Lower lobe of right lung (tissue), 2 donors: Measurements from ENCODE around the gene EIF4G1. TPM values are rescaled to one million over a fixed set of nuclear protein-coding genes. Genes with fewer than 3 reads are reported as not detected.
A peak's percentile ranks its signal among the peaks of the same experiment; 100 is the strongest.

Experiments used
- ATAC-seq, 2 donors: fragments of 200-7000 bp; cut with Tn5 transposase; one replicate each; pipeline ENCODE4 v1.9.1; 2020 to 2022; ENCODE audit warnings: mild to moderate bottlenecking in 2 of 2, moderate library complexity in 2 of 2
- DNase-seq: peaks from one replicate; pipeline ENCODE4 v3.0.0-alpha.2; 2020
- H3K27ac ChIP-seq: fragments of 200-600 bp; one replicate; pipeline ENCODE4 v1.8.0; 2022
- H3K27me3 ChIP-seq: fragments of 200-600 bp; one replicate; pipeline ENCODE4 v1.8.0; 2022; ENCODE audit warnings: low read depth
- H3K36me3 ChIP-seq: fragments of 200-600 bp; one replicate; pipeline ENCODE4 v1.8.0; 2022; ENCODE audit warnings: mild to moderate bottlenecking
- H3K4me1 ChIP-seq: fragments of 200-600 bp; one replicate; pipeline ENCODE4 v1.8.0; 2022
- H3K4me3 ChIP-seq: fragments of 200-600 bp; one replicate; pipeline ENCODE4 v1.8.0; 2022; ENCODE audit warnings: mild to moderate bottlenecking
- H3K9me3 ChIP-seq: fragments of 200-600 bp; one replicate; pipeline ENCODE4 v1.8.0; 2022
- CTCF ChIP-seq: fragments of 200-600 bp; IDR thresholded peaks from one replicate; pipeline ENCODE4 v1.8.0; 2022; ENCODE audit warnings: antibody characterized with exemption, mild to moderate bottlenecking
- intact Hi-C: fragments of 100-400 bp; cut with DNase I; formaldehyde crosslinking; loops from one replicate; pipeline ENCODE4 v1.11.0; 2022
- total RNA-seq: library from RNA; stranded (reverse); fragmentation: NEBNext Ultra II Directional; extraction: Animal tissue kit (Norgen Biotek cat#: 25700); gene quantifications from one replicate; pipeline ENCODE4 v1.2.1, GENCODE V29; 2021
- donor health status: DM: no; HTN: yes; CAD: no; lungs with severe emphysema.

The EIF4G1 gene
- total RNA-seq, 1 donor from 2014 or later = 271 TPM

- ATAC-seq (peak; percentile 60 to 63), DNase-seq (peak; percentile 69)
- H3K4me1 ChIP-seq = no peaks in the 10 kb centered on the region
- intact Hi-C loops = no loop called here
- no peaks in the 10 kb centered on the region for H3K27me3 ChIP-seq
- no peak overlapping the region for H3K27ac ChIP-seq
- TF ChIP-seq CTCF = peak; percentile 70
- no peak overlapping the region for H3K4me3 ChIP-seq
- H3K9me3 ChIP-seq = no peaks in the 10 kb centered on the region
- peaks cover 10% of the 10 kb centered on the region for H3K36me3 ChIP-seq
These were observed 39.8 kb downstream of the EIF4G1 start for GRCh38 chr3:184354121-184354728.

- intact Hi-C loops = no loop called here
- no peak overlapping the region for H3K4me3 ChIP-seq
- no peaks in the 10 kb centered on the region for H3K27me3 ChIP-seq
- H3K36me3 ChIP-seq = peaks cover 10% of the 10 kb centered on the region
- no peak for TF ChIP-seq CTCF
- no peaks in the 10 kb centered on the region for H3K4me1 ChIP-seq
- DNase-seq (peak; percentile 39), ATAC-seq (no peak)
- H3K9me3 ChIP-seq = no peaks in the 10 kb centered on the region
- no peak overlapping the region for H3K27ac ChIP-seq
These were observed 40.3 kb downstream of the EIF4G1 start for GRCh38 chr3:184354754-184355153.

GRCh38 chr3:184355261-184356040 lies 41.0 kb downstream of the EIF4G1 start:
- Histone ChIP-seq H3K36me3 (peaks cover 10% of the 10 kb centered on the region), H3K27ac (no peak overlapping the region), H3K4me1 (peaks cover under 1% of the 10 kb centered on the region), H3K9me3 (no peaks in the 10 kb centered on the region), H3K27me3 (no peaks in the 10 kb centered on the region), H3K4me3 (no peak overlapping the region)
- no peak for ATAC-seq
- DNase-seq = peak; percentile 39
- intact Hi-C loops = no loop called here
- TF ChIP-seq CTCF = no peak

GRCh38 chr3:184357248-184358123 lies 43.1 kb downstream of the EIF4G1 start:
- Histone ChIP-seq H3K27me3 (no peaks in the 10 kb centered on the region), H3K4me1 (peaks cover 9% of the 10 kb centered on the region), H3K27ac (no peak overlapping the region), H3K9me3 (no peaks in the 10 kb centered on the region), H3K4me3 (no peak overlapping the region), H3K36me3 (peaks cover 10% of the 10 kb centered on the region)
- no peak for TF ChIP-seq CTCF
- DNase-seq (no peak), ATAC-seq (no peak)
- intact Hi-C loops = no loop called here

GRCh38 chr3:184358124-184358767 lies 43.8 kb downstream of the EIF4G1 start:
- Histone ChIP-seq H3K27me3 (no peaks in the 10 kb centered on the region), H3K4me3 (no peak overlapping the region), H3K9me3 (no peaks in the 10 kb centered on the region), H3K27ac (no peak overlapping the region), H3K36me3 (peaks cover 10% of the 10 kb centered on the region), H3K4me1 (peaks cover 9% of the 10 kb centered on the region)
- ATAC-seq = no peak
- intact Hi-C loops = no loop called here
- TF ChIP-seq CTCF = no peak
- no peak for DNase-seq
